Prostate gland (tissue), 2 donors: ENCODE results near the gene SEL1L3. TPM values are rescaled to one million over a fixed set of nuclear protein-coding genes. Genes with fewer than 3 reads are reported as not detected.

ENCODE experiments used
- DNase-seq: peaks from one replicate; pipeline ENCODE4 v3.0.0-alpha.2; 2019; ENCODE audit warnings: low spot score
- H3K27ac ChIP-seq, 2 donors: fragments of 200-600 bp; sonication (generic); 2 replicates each; pipeline ENCODE4 v1.5.1; 2017 to 2019
- H3K27me3 ChIP-seq: fragments of 200-600 bp; sonication (generic); replicated peaks from 2 replicates; pipeline ENCODE4 v1.5.1; 2019; ENCODE audit not compliant: insufficient read depth
- H3K36me3 ChIP-seq, 2 donors: fragments of 200-600 bp; sonication (generic); 1 replicate in 1 of 2; 2 replicates in 1 of 2; pipeline versions ENCODE4 v1.5.1 to v1.8.1; 2017 to 2019
- H3K4me1 ChIP-seq: fragments of 200-600 bp; sonication (generic); replicated peaks from 2 replicates; pipeline ENCODE4 v1.5.1; 2019
- H3K4me3 ChIP-seq, 2 donors: fragments of 200-600 bp; sonication (generic); 2 replicates each; pipeline ENCODE4 v1.5.1; 2017 to 2019
- H3K9me3 ChIP-seq: fragments of 200-600 bp; sonication (generic); 2 replicates; pipeline ENCODE4 v1.5.1; 2017
- POLR2A ChIP-seq: fragments of 450-650 bp; IDR thresholded peaks from one replicate; pipeline ENCODE4 v1.6.1; 2016; ENCODE audit warnings: antibody characterized with exemption, mild to moderate bottlenecking
- POLR2AphosphoS5 ChIP-seq: sonication (generic); formaldehyde crosslinking; IDR thresholded peaks from one replicate; pipeline ENCODE4 v1.6.1; 2017; ENCODE audit warnings: antibody characterized with exemption
- WGBS: methylation state at CpG from one replicate; pipeline ENCODE4 v1.1.5; 2018; 5-methylcytosine and 5-hydroxymethylcytosine counted together
- intact Hi-C: fragments of 100-400 bp; cut with DNase I; formaldehyde crosslinking; loops from one replicate; pipeline ENCODE4 v1.14.2; 2022
- total RNA-seq, 2 donors: library from RNA; depleted of rRNA; stranded (reverse); fragments of >200 nt; gene quantifications; one replicate each; pipeline ENCODE4 v1.1.0, GENCODE V29; 2016
- TF ChIP-seq, protein P1 (sequence below), 4 experiments: fragments of 200-600 bp in 2 of 4; fragments of 450-650 bp in 2 of 4; sonication (generic) in 2 of 4; IDR thresholded peaks; 1 replicate in 3 of 4; 2 replicates in 1 of 4; pipeline ENCODE4 v1.5.1; 2016 to 2019; ENCODE audit warnings: antibody characterized with exemption in 4 of 4, mild to moderate bottlenecking in 2 of 4, moderate library complexity in 2 of 4

SEL1L3 gene
- total RNA-seq, 2 donors from 2014 or later, result 22.2 to 26.1 TPM

DNA sequence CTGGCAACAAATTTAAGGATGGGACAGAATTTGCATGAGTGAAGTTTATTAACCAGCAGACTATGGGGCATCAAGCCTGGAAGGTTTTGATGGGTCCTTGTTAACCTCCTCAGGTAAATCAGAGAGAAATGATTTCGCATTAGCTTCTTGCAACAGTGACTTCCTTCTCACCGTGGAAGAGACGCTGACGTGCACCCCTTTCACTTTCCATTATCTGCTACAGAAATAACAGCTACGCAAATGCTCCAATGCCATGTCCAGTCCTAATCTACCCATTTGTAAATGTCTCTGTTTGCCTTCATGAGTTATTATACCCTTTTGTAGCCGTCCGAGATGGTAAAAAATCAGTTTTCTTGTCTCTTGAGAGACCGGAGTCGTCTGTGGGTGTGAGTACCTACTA lies 106.9 kb downstream of the SEL1L3 start:
- Histone ChIP-seq H3K36me3 (no peaks in the 10 kb centered on the region), H3K27me3 (no peaks in the 10 kb centered on the region), H3K27ac (no peak overlapping the region), H3K4me1 (no peaks in the 10 kb centered on the region), H3K4me3 (no peak overlapping the region), H3K9me3 (no peaks in the 10 kb centered on the region)
- DNase-seq, result no peak
- intact Hi-C loops, result no loop called here
- 89% methylated on average over 9 of the region's 9 CpGs for WGBS
- TF ChIP-seq POLR2AphosphoS5 (no peak), POLR2A (no peak)
- TF ChIP-seq, protein P1, sequence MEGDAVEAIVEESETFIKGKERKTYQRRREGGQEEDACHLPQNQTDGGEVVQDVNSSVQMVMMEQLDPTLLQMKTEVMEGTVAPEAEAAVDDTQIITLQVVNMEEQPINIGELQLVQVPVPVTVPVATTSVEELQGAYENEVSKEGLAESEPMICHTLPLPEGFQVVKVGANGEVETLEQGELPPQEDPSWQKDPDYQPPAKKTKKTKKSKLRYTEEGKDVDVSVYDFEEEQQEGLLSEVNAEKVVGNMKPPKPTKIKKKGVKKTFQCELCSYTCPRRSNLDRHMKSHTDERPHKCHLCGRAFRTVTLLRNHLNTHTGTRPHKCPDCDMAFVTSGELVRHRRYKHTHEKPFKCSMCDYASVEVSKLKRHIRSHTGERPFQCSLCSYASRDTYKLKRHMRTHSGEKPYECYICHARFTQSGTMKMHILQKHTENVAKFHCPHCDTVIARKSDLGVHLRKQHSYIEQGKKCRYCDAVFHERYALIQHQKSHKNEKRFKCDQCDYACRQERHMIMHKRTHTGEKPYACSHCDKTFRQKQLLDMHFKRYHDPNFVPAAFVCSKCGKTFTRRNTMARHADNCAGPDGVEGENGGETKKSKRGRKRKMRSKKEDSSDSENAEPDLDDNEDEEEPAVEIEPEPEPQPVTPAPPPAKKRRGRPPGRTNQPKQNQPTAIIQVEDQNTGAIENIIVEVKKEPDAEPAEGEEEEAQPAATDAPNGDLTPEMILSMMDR (IDR thresholded peaks at IDR 0.05), result no peak

DNA sequence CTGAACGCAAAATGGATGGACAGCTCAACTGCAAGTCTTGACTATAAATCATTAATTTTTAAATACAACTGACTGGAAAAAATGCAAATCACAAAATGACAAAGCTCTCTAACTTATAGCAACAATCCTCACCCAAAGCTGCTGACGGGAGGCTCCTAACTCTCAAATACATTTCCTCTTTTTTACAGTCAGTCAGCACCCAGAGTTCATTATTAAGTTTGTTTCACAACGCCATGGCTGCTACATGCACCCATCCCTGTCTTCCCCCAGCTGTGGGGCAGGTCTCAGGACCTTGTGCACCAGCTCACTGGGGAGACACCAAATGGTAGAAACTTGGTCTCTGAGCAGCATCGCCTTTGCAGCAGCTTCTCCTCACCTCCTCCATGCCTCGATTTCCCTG lies 109.5 kb downstream of the SEL1L3 start:
- no peak for DNase-seq
- no peaks in the 10 kb centered on the region for H3K9me3 ChIP-seq
- H3K4me3 ChIP-seq, result no peak overlapping the region
- intact Hi-C loops, result no loop called here
- H3K4me1 ChIP-seq, result no peaks in the 10 kb centered on the region
- 95% methylated on average over 5 of the region's 5 CpGs for whole genome bisulfite sequencing
- no peaks in the 10 kb centered on the region for H3K27me3 ChIP-seq
- TF ChIP-seq POLR2AphosphoS5 (no peak), POLR2A (no peak)
- TF ChIP-seq, protein P1 (IDR thresholded peaks at IDR 0.05), result no peak
- no peaks in the 10 kb centered on the region for H3K36me3 ChIP-seq
- H3K27ac ChIP-seq, result no peak overlapping the region

DNA sequence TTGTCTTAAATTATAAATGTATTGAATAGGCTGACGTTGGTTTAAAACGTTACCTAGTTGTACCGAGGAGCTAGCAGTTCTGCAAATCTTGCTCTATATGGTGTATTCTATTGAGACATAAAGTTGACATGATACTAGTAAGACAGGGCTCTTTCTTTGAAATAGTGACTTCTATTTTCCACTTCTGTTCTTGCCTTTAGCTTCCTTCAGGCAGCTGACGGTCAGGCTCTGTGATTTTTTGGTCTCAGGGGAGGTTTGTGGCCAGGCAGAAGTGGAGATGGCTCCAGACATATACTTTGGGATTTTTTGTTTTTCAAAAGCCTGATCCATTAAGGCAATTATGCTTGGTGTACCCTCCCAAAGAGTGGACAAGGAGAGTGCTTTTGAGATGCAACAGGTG lies 111.9 kb downstream of the SEL1L3 start:
- no peaks in the 10 kb centered on the region for H3K27me3 ChIP-seq
- H3K36me3 ChIP-seq, result no peaks in the 10 kb centered on the region
- TF ChIP-seq POLR2A (no peak), POLR2AphosphoS5 (no peak)
- TF ChIP-seq, protein P1 (IDR thresholded peaks at IDR 0.05), result no peak
- H3K27ac ChIP-seq, result no peak overlapping the region
- no peak overlapping the region for H3K4me3 ChIP-seq
- no peaks in the 10 kb centered on the region for H3K9me3 ChIP-seq
- no peak for DNase-seq
- 91% methylated on average over 4 of the region's 4 CpGs for WGBS
- H3K4me1 ChIP-seq, result no peaks in the 10 kb centered on the region
- intact Hi-C loops, result no loop called here

DNA sequence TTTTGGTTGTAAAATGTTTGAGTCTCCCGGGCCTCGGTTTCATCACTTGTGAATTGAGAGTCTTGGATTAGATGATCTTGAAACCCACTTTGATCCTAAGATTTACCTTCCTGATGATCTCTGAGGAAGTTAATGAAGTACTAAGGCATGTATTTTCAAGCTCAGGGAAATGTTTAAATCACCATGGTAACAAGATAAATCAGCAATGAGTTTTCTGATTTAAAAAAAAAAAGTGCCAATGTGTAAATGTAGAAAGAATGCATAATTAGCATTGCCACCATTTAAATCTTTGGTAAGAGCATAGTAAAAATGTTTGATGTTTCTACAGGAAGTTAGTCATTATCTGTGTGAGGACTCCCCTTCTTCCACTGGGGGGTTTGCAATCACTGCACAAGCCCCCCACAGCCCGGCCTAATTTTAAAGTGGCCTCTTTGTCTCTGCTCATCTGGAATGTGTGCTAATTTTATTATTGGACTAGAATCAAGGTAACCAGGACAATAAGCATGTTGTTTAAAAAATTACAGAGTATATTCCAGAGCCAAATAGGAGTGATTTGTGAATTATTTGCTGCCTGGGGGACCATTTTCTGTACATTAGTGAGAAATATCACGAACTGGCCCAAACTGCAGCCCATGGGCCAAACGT lies 113.5 kb downstream of the SEL1L3 start:
- H3K36me3 ChIP-seq, result no peaks in the 10 kb centered on the region
- H3K4me3 ChIP-seq, result no peak overlapping the region
- intact Hi-C loops, result no loop called here
- TF ChIP-seq POLR2AphosphoS5 (no peak), POLR2A (no peak)
- TF ChIP-seq, protein P1 (IDR thresholded peaks at IDR 0.05), result no peak
- no peak for DNase-seq
- H3K9me3 ChIP-seq, result no peaks in the 10 kb centered on the region
- 61% methylated on average over 5 of the region's 5 CpGs for WGBS
- no peaks in the 10 kb centered on the region for H3K27me3 ChIP-seq
- H3K4me1 ChIP-seq, result no peaks in the 10 kb centered on the region
- no peak overlapping the region for H3K27ac ChIP-seq

DNA sequence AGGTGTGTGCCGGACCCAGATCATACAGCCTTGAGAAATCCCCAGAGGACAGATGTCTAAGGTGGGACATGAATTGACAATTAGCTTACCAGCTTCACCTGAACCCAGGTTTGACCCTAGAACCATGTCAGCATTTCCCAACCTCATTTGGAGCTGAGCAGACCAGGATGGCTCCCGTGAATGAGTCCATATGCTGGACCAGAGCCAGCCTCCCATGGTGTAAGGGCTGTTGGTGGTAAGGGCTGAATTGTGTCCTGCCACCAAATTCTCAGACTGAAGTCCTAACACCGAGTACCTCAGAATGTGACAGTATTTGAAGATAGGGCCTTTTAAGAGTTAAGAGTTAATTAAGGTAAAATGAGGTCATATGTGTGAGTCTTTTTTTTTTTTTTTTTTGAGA lies 118.8 kb downstream of the SEL1L3 start:
- H3K4me1 ChIP-seq, result no peaks in the 10 kb centered on the region
- 95% methylated on average over 3 of the region's 3 CpGs for WGBS
- TF ChIP-seq POLR2AphosphoS5 (no peak), POLR2A (no peak)
- TF ChIP-seq, protein P1 (IDR thresholded peaks at IDR 0.05), result no peak
- H3K4me3 ChIP-seq, result no peak overlapping the region
- H3K27me3 ChIP-seq, result no peaks in the 10 kb centered on the region
- no peaks in the 10 kb centered on the region for H3K36me3 ChIP-seq
- no peak overlapping the region for H3K27ac ChIP-seq
- intact Hi-C loops, result no loop called here
- DNase-seq, result no peak
- no peaks in the 10 kb centered on the region for H3K9me3 ChIP-seq
